ENCODE measurements around the gene LDLRAD4. TPM values are rescaled to one million over a fixed set of nuclear protein-coding genes. Genes with fewer than 3 reads are reported as not detected.

LDLRAD4 gene
- total and polyA plus RNA-seq, 8 donors, result 2.0 to 47.9 (median 9.0) TPM

DNA sequence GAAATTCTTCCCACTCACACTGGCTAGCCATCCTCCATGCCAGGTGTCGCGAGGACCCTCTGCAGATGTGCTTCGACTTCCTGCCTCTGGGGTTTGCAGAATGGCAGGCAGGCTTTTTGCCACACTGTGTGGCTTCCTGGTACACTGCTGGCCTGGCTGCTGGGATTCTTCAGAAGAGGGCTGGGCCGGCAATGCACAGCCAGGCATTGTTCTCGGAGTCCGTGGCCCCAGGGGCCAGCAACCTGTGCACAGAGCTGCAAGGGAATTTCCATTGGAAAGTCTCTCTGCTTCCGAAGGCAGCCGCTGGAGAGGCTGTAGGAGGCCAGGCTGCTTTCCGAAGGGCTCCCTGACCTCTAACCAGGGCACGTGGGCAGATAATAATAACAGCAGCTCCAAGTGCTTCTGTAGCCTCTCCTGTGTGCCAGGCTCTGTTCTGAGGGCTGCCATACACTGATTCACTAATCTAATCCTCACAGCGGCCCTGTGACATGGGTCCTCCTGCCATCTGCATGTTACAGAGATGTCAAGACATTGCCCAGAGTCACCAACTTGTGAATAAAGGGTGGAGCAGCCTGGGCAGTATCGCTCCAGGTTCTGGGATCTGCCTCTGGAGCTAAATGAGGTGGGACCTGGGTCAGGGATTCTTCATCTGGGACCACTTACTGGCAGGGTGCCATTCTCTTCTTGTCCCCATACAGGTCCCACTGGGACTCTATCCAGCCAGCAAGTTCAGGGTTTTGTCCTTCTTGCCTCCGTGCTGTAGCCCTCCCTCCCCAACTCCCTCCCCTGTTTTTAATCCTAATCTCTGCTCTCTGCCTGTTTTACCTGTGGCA is 5.0 kb downstream of the LDLRAD4 start:
- WGBS, 5 donors, result 47 to 67% (median 57%) methylated on average over 6 to 13 of the region's 13 CpGs
- Histone ChIP-seq H3K27ac (peak overlapping the region; percentile 49 to 87 (median 78)), H3K27me3 (peaks cover 0 to 15% (median 3%) of the 10 kb centered on the region in 3 donors), H3K36me3 (peaks cover 0 to 6% (median 0%) of the 10 kb centered on the region in 4 donors), H3K9me3 (no peaks in the 10 kb centered on the region), H3K4me1 (peaks cover 32 to 57% (median 54%) of the 10 kb centered on the region in 4 donors), H3K4me3 (no peak overlapping the region)
- no peak for TF ChIP-seq POLR2A (IDR thresholded peaks at IDR 0.05)
- TF ChIP-seq, protein P1, sequence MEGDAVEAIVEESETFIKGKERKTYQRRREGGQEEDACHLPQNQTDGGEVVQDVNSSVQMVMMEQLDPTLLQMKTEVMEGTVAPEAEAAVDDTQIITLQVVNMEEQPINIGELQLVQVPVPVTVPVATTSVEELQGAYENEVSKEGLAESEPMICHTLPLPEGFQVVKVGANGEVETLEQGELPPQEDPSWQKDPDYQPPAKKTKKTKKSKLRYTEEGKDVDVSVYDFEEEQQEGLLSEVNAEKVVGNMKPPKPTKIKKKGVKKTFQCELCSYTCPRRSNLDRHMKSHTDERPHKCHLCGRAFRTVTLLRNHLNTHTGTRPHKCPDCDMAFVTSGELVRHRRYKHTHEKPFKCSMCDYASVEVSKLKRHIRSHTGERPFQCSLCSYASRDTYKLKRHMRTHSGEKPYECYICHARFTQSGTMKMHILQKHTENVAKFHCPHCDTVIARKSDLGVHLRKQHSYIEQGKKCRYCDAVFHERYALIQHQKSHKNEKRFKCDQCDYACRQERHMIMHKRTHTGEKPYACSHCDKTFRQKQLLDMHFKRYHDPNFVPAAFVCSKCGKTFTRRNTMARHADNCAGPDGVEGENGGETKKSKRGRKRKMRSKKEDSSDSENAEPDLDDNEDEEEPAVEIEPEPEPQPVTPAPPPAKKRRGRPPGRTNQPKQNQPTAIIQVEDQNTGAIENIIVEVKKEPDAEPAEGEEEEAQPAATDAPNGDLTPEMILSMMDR (IDR thresholded peaks at IDR 0.05), result no peak
- no peak for TF ChIP-seq POLR2AphosphoS5 (IDR thresholded peaks at IDR 0.05)
- TF ChIP-seq EP300 (IDR thresholded peaks at IDR 0.05), result no peak
- peak; percentile 41 to 67 for DNase-seq
- intact Hi-C loops (cut with DNase I; ENCODE audit: low total_unique reads), result no loop called here

DNA sequence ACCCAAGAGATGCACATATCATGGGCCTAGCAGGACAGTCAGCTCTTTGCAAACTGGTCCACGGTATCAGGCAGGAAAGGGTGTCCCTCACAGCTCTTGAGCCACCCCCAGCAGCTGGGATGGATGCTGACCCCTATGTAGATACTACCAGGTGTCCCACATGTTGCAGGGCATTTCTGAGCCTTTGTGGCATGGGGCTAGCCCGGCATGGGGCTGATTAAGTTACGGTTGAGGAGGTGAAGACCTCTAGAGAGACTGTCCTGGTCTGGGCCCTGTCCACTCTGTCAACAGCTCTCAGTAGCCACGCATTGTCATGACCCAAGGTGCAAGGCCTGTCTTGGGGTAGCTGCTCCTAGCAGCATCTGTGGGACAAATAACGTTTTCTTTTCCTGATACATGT is 6.7 kb downstream of the LDLRAD4 start:
- no peak for DNase-seq
- peaks cover 24 to 44% (median 38%) of the 10 kb centered on the region in 4 donors for H3K4me1 ChIP-seq
- H3K27ac ChIP-seq, result peak overlapping the region in 1 of 5 donors; percentile 87
- intact Hi-C loops (cut with DNase I; ENCODE audit: low total_unique reads), result no loop called here
- H3K4me3 ChIP-seq, result no peak overlapping the region
- H3K36me3 ChIP-seq, result peaks cover 0 to 6% (median 0%) of the 10 kb centered on the region in 4 donors
- peaks cover 0 to 3% (median 0%) of the 10 kb centered on the region in 3 donors for H3K27me3 ChIP-seq
- TF ChIP-seq EP300 (IDR thresholded peaks at IDR 0.05), result no peak
- TF ChIP-seq, protein P1 (IDR thresholded peaks at IDR 0.05), result no peak
- WGBS, 5 donors, result 85 to 95% (median 92%) methylated on average over 3 to 5 of the region's 5 CpGs
- H3K9me3 ChIP-seq, result no peaks in the 10 kb centered on the region

DNA sequence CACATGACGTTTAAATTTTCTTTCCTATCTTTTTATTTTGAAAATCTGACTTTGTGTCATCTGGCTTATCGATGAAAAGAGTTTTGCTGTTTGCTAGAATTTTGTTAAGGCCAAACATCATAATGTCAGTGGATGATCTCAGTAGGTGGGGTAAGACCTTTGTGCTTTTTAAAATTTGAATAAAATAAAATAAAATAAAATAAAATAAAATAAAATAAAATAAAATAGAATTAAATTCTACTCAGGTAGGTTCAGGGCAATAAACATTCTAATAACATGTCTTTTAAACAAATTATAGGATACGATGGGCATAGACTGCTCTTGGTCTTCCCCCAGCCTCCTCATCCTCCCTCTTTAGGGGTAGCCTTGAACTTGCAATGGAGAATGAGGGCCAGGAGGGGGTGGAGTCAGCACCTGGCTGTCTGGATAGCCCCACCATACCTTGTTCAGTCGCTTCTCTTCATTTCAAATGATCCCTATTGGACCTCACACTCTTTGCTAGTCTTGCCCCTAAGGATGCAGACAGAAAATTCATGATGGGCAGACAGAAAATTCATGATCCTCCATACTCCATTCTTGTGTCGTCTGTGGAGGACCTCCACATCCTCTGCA is 8.1 kb downstream of the LDLRAD4 start:
- no peak for DNase-seq
- intact Hi-C loops (cut with DNase I; ENCODE audit: low total_unique reads), result no loop called here
- no peaks in the 10 kb centered on the region for H3K27me3 ChIP-seq
- TF ChIP-seq POLR2A (IDR thresholded peaks at IDR 0.05), result no peak
- TF ChIP-seq EP300 (IDR thresholded peaks at IDR 0.05), result no peak
- TF ChIP-seq POLR2AphosphoS5 (IDR thresholded peaks at IDR 0.05), result no peak
- TF ChIP-seq, protein P1 (IDR thresholded peaks at IDR 0.05), result no peak
- H3K4me3 ChIP-seq, result no peak overlapping the region
- H3K9me3 ChIP-seq, result no peaks in the 10 kb centered on the region
- no peak overlapping the region for H3K27ac ChIP-seq
- H3K36me3 ChIP-seq, result peaks cover 0 to 6% (median 0%) of the 10 kb centered on the region in 4 donors
- WGBS, 5 donors, result 89 to 93% (median 92%) methylated on average over 5 of the region's 5 CpGs
- H3K4me1 ChIP-seq, result peaks cover 19 to 30% (median 25%) of the 10 kb centered on the region in 4 donors

DNA sequence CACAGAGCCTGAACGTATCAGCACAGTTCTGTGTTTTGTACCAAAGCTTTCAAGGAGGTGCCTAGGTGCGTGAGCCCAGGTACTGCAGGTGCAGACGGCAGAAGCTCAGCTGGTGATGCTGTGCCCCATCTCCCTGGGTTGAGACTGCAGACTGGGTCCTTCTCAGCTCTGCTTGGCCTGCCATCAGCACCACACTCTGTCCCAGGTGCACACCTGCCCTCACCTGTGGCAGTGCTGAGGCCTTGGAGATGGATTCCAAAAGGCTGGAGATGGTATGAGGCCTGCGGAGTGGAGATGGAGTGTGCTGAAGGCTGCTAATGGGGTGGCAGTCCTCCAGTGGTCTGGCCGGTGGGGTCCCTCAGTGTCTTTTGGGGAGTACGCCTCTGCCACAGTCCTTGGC is 9.3 kb downstream of the LDLRAD4 start:
- Histone ChIP-seq H3K9me3 (no peaks in the 10 kb centered on the region), H3K36me3 (peaks cover 0 to 6% (median 0%) of the 10 kb centered on the region in 4 donors), H3K27ac (no peak overlapping the region), H3K27me3 (no peaks in the 10 kb centered on the region), H3K4me3 (no peak overlapping the region), H3K4me1 (peaks cover 9 to 29% (median 18%) of the 10 kb centered on the region in 4 donors)
- no peak for DNase-seq
- TF ChIP-seq, protein P1 (IDR thresholded peaks at IDR 0.05), result no peak
- TF ChIP-seq EP300 (IDR thresholded peaks at IDR 0.05) (no peak), POLR2A (IDR thresholded peaks at IDR 0.05) (no peak), POLR2AphosphoS5 (IDR thresholded peaks at IDR 0.05) (no peak)
- intact Hi-C loops (cut with DNase I; ENCODE audit: low total_unique reads), result no loop called here
- WGBS, 5 donors, result 91 to 100% (median 93%) methylated on average over 5 to 6 of the region's 6 CpGs

Data from stomach (tissue), 9 donors.